ENCODE data around the gene ARID5A. TPM values are rescaled to one million over a fixed set of nuclear protein-coding genes. Genes with fewer than 3 reads are reported as not detected.

The ARID5A gene
- polyA plus RNA-seq, 4 donors = 2.9 to 15.2 (median 7.8) TPM

GRCh38 chr2:96503637-96504243 is 32.8 kb upstream of the ARID5A start:
- Histone ChIP-seq H3K4me1 (ENCODE audit: control insufficient read depth in 3 of 3, insufficient read depth in 2 of 3, low read depth in 1 of 3, low read length in 2 of 3) (peaks cover 0 to 49% (median 8%) of the 10 kb centered on the region in 3 donors), H3K36me3 (ENCODE audit: control insufficient read depth in 3 of 3, insufficient read depth in 2 of 3, low read depth in 1 of 3, low read length in 3 of 3) (no peaks in the 10 kb centered on the region), H3K9me3 (ENCODE audit: control insufficient read depth in 2 of 2, insufficient read depth in 1 of 2, low read depth in 1 of 2, low read length in 1 of 2) (no peaks in the 10 kb centered on the region), H3K27ac (ENCODE audit: low read depth in 1 of 3, low read length in 2 of 3) (no peak overlapping the region), H3K27me3 (ENCODE audit: control insufficient read depth in 3 of 3, insufficient read depth in 3 of 3, low read length in 3 of 3) (peaks cover 0 to 18% (median 3%) of the 10 kb centered on the region in 3 donors), H3K4me3 (ENCODE audit: low read depth in 1 of 3, low read length in 3 of 3) (no peak overlapping the region)
- 67 to 85% (median 83%) methylated on average over 12 of the region's 12 CpGs for WGBS, 3 donors
- FAIRE-seq = no peak
- DNase-seq = no peak

DNA sequence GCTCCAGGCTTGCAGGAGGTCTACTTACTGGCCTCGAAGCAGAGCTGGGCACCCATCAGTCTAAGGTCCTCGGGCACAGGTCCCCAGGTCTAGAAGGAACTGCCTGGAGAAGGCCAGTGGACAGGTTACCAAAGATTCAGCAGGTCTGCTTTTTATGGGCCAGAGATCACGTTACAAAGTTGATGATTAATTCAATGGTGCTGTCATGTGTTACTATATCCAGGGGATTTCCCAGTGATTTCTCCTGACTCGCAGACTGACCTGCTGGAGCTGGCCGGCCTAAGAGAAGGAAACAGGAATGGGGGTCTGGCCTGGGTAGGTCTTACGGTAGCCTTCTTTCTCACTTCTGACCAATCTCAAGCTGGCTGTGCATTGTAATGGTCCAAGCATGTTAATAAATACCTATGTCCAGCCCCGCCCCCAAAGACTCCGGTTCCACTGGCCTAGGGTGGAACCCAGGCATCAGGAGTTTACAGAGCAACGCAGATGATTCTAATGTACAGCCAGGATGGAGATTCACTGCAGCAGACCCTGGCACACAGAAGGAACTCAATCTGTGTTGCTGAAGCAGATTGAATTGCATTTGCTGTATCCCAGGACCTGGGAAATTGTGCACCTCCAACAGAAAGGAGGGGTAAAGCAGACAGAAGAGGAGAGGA is 31.2 kb upstream of the ARID5A start, which contains the start of gene NEURL3:
Gene NEURL3, minus strand, starts transcription at position 127 of the 659 bp plus-strand sequence. Its CDS starts 71 bp downstream, at position 56.
- H3K4me1 ChIP-seq (ENCODE audit: control insufficient read depth in 3 of 3, insufficient read depth in 2 of 3, low read depth in 1 of 3, low read length in 2 of 3) = peaks cover 0 to 51% (median 8%) of the 10 kb centered on the region in 3 donors
- no peaks in the 10 kb centered on the region for H3K36me3 ChIP-seq (ENCODE audit: control insufficient read depth in 3 of 3, insufficient read depth in 2 of 3, low read depth in 1 of 3, low read length in 3 of 3)
- peaks cover 0 to 16% (median 3%) of the 10 kb centered on the region in 3 donors for H3K27me3 ChIP-seq (ENCODE audit: control insufficient read depth in 3 of 3, insufficient read depth in 3 of 3, low read length in 3 of 3)
- DNase-seq = peak; percentile 89 to 93
- no peaks in the 10 kb centered on the region for H3K9me3 ChIP-seq (ENCODE audit: control insufficient read depth in 2 of 2, insufficient read depth in 1 of 2, low read depth in 1 of 2, low read length in 1 of 2)
- H3K27ac ChIP-seq (ENCODE audit: low read depth in 1 of 3, low read length in 2 of 3) = peak within 1 kb of the TSS in 2 of 3 donors; percentile 38 to 71
- H3K4me3 ChIP-seq (ENCODE audit: low read depth in 1 of 3, low read length in 3 of 3) = no peak within 1 kb of the TSS
- no peak for FAIRE-seq
- 12 to 49% (median 29%) methylated on average over 9 of the region's 9 CpGs for WGBS, 3 donors

DNA sequence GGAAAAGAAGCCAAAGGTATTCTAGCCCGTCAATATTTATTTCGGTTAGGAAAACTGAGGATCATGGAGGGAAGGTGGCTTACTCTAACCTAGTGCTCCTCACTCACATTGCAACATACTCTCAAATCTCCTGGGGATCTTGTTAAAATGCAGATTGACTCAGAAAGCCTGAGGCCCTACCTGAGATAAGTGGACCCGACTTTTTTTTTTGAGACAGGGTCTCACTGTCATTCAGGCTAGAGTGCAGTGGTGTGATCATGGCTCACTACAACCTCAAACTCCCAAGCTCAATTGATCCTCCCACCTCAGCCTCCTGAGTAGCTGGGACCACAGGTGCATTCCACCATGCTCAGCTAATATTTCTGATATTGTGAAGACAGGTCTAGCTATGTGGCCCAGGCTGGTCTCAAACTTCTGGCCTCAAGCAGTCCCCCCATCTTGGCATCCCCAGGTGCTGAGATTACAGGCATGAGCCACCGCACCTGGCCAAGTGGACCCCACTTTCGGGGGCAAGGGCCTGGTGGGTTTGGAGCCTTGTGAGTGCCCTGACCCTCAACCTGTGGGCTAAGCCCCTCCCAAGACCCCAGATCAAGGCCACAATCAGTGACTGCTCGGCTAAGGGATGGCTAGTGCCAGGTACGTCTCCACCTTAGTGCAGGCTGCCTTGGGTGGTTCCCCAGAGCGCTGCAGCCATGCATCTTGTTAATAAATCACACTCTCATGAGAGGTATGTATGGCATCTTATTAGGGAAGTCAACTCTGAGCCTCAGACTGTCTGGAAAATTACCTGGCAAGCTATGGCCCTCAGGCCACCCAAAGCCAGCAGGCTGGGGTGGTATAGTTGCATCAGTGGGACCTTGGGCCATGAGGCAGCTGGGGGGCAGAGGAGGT is 30.3 kb upstream of the ARID5A start:
- Histone ChIP-seq H3K36me3 (ENCODE audit: control insufficient read depth in 3 of 3, insufficient read depth in 2 of 3, low read depth in 1 of 3, low read length in 3 of 3) (no peaks in the 10 kb centered on the region), H3K4me1 (ENCODE audit: control insufficient read depth in 3 of 3, insufficient read depth in 2 of 3, low read depth in 1 of 3, low read length in 2 of 3) (peaks cover 0 to 51% (median 8%) of the 10 kb centered on the region in 3 donors), H3K27me3 (ENCODE audit: control insufficient read depth in 3 of 3, insufficient read depth in 3 of 3, low read length in 3 of 3) (peaks cover 0 to 7% (median 0%) of the 10 kb centered on the region in 3 donors), H3K4me3 (ENCODE audit: low read depth in 1 of 3, low read length in 3 of 3) (no peak overlapping the region), H3K27ac (ENCODE audit: low read depth in 1 of 3, low read length in 2 of 3) (peak overlapping the region in 1 of 3 donors; percentile 71), H3K9me3 (ENCODE audit: control insufficient read depth in 2 of 2, insufficient read depth in 1 of 2, low read depth in 1 of 2, low read length in 1 of 2) (no peaks in the 10 kb centered on the region)
- DNase-seq = no peak
- FAIRE-seq = no peak
- 87 to 90% (median 89%) methylated on average over 8 of the region's 8 CpGs for WGBS, 3 donors

DNA sequence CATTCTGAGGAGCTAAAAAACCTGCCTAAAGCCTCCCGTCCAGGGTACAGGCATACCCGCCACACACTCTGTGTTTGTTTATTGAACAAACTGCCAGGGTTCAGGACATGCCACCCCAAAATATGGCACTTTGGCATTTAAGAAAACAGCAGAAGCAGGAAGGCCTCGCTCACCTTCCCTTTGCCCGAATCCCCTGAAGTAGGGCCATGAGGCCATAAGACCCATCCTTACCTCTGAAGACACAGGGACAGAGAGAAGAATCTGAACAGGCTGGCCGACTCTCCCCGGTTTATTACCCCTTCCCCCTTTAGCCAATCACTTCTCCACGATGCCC is 29.7 kb upstream of the ARID5A start:
- H3K4me3 ChIP-seq (ENCODE audit: low read depth in 1 of 3, low read length in 3 of 3) = no peak overlapping the region
- no peaks in the 10 kb centered on the region for H3K9me3 ChIP-seq (ENCODE audit: control insufficient read depth in 2 of 2, insufficient read depth in 1 of 2, low read depth in 1 of 2, low read length in 1 of 2)
- H3K27me3 ChIP-seq (ENCODE audit: control insufficient read depth in 3 of 3, insufficient read depth in 3 of 3, low read length in 3 of 3) = peaks cover 0 to 7% (median 0%) of the 10 kb centered on the region in 3 donors
- no peak overlapping the region for H3K27ac ChIP-seq (ENCODE audit: low read depth in 1 of 3, low read length in 2 of 3)
- DNase-seq = no peak
- 96 to 97% (median 97%) methylated on average over 7 of the region's 7 CpGs for whole genome bisulfite sequencing, 3 donors
- peaks cover 0 to 49% (median 6%) of the 10 kb centered on the region in 3 donors for H3K4me1 ChIP-seq (ENCODE audit: control insufficient read depth in 3 of 3, insufficient read depth in 2 of 3, low read depth in 1 of 3, low read length in 2 of 3)
- no peaks in the 10 kb centered on the region for H3K36me3 ChIP-seq (ENCODE audit: control insufficient read depth in 3 of 3, insufficient read depth in 2 of 3, low read depth in 1 of 3, low read length in 3 of 3)
- no peak for FAIRE-seq

DNA sequence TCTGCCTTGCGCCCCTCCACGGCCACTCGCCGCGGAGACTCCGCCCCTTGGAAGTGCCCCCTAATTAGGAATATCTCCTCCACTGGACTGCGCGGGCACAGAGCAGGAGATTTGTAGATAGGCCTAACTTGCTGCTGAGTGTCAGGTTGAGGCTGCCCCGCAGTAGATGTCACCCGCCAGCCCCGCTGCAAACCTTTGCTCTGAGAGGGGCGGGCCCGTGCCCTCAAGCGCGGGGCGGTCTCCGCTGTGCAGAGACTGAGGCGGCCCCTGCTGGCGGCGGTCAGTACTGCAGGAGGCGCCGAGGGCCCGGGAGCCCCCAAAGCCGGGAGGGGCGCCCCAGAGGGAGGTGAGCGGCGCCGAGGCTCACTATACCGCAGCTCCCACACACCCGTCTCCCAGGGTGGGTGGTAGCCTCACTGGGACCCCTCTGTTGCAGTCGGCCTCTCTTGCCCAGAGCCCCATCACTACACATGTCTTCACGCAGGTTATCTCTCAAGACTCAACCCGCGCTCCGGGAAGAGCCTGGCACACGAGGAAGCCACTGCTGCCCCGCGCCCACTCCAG is 28.5 kb upstream of the ARID5A start:
- no peaks in the 10 kb centered on the region for H3K36me3 ChIP-seq (ENCODE audit: control insufficient read depth in 3 of 3, insufficient read depth in 2 of 3, low read depth in 1 of 3, low read length in 3 of 3)
- DNase-seq (peak; percentile 75 to 89), FAIRE-seq (no peak)
- peaks cover 0 to 38% (median 0%) of the 10 kb centered on the region in 3 donors for H3K4me1 ChIP-seq (ENCODE audit: control insufficient read depth in 3 of 3, insufficient read depth in 2 of 3, low read depth in 1 of 3, low read length in 2 of 3)
- H3K27me3 ChIP-seq (ENCODE audit: control insufficient read depth in 3 of 3, insufficient read depth in 3 of 3, low read length in 3 of 3) = peaks cover 0 to 7% (median 0%) of the 10 kb centered on the region in 3 donors
- no peak overlapping the region for H3K27ac ChIP-seq (ENCODE audit: low read depth in 1 of 3, low read length in 2 of 3)
- 3 to 7% (median 6%) methylated on average over 36 to 38 of the region's 38 CpGs for WGBS, 3 donors
- H3K9me3 ChIP-seq (ENCODE audit: control insufficient read depth in 2 of 2, insufficient read depth in 1 of 2, low read depth in 1 of 2, low read length in 1 of 2) = no peaks in the 10 kb centered on the region
- H3K4me3 ChIP-seq (ENCODE audit: low read depth in 1 of 3, low read length in 3 of 3) = peak overlapping the region in 2 of 3 donors; percentile 20 to 36

DNA sequence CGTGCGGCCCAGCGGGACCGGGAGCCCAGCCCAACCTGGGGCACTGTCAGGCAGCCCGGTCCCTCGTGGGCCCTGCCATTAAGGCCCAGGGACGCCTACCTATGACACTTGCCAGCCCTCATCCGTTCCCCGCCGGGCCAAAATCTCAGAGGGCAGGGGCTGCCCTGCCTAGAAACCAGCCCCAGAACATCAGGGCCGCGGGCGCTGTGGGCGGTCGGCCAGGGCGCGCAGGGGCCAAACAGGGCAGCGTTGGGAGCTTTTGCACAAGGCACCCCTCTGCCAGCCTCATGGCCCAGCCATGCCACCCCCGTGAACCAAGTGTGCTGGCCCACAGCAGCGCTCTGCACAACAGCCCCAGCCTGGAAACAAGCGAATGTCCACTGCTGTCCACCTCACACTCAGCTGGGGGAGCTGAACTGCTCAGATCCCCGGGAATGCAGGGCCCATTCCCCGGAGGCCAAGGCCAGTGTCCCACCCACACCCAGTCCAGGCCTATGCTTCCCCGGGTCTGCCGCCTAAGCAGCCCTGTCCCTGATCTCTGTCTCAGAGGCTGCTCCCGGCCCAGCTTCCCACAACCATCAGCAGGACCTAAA is 27.9 kb upstream of the ARID5A start:
- peaks cover 0 to 32% (median 0%) of the 10 kb centered on the region in 3 donors for H3K4me1 ChIP-seq (ENCODE audit: control insufficient read depth in 3 of 3, insufficient read depth in 2 of 3, low read depth in 1 of 3, low read length in 2 of 3)
- H3K9me3 ChIP-seq (ENCODE audit: control insufficient read depth in 2 of 2, insufficient read depth in 1 of 2, low read depth in 1 of 2, low read length in 1 of 2) = no peaks in the 10 kb centered on the region
- 60 to 69% (median 64%) methylated on average over 24 to 26 of the region's 26 CpGs for WGBS, 3 donors
- H3K27ac ChIP-seq (ENCODE audit: low read depth in 1 of 3, low read length in 2 of 3) = no peak overlapping the region
- DNase-seq (no peak), FAIRE-seq (no peak)
- H3K27me3 ChIP-seq (ENCODE audit: control insufficient read depth in 3 of 3, insufficient read depth in 3 of 3, low read length in 3 of 3) = peaks cover 0 to 7% (median 0%) of the 10 kb centered on the region in 3 donors
- no peak overlapping the region for H3K4me3 ChIP-seq (ENCODE audit: low read depth in 1 of 3, low read length in 3 of 3)
- H3K36me3 ChIP-seq (ENCODE audit: control insufficient read depth in 3 of 3, insufficient read depth in 2 of 3, low read depth in 1 of 3, low read length in 3 of 3) = no peaks in the 10 kb centered on the region

DNA sequence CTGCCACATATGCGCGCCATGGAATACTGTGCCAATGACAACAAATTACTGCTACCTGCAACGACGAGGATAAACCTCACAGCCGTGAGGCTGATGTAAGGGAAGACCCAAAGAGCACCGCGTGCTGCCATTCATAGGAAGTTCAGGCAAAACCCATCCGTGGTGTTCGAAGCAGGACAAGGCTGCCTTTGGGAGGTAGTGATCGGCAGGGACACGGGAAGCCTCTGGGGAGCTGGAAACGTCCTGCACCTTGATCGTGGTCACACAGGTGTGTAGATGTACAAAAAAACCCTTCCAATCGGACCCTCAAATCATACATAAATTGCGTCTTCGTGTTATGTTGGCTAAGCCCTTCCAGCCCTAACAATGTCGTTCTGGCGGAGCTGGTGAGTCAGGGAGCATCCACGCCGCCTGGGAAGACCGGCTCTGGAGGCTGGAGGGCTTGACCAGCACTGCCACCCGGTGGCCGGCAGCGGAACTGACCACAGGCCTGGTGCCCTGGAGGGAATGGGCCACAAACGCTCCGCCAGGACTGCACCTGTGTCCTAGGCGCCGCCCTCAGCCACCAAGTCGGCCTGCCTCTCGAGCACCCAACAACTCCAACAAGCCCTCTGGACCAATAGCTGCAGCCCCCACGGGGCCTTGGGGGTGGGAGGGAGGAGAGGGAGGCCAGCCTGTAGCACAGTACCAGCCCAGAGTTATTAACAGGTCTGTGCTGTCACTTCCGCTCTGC is 27.3 kb upstream of the ARID5A start:
- peak; percentile 88 to 94 for DNase-seq
- FAIRE-seq = no peak
- H3K27me3 ChIP-seq (ENCODE audit: control insufficient read depth in 3 of 3, insufficient read depth in 3 of 3, low read length in 3 of 3) = peaks cover 0 to 7% (median 0%) of the 10 kb centered on the region in 3 donors
- no peaks in the 10 kb centered on the region for H3K9me3 ChIP-seq (ENCODE audit: control insufficient read depth in 2 of 2, insufficient read depth in 1 of 2, low read depth in 1 of 2, low read length in 1 of 2)
- H3K36me3 ChIP-seq (ENCODE audit: control insufficient read depth in 3 of 3, insufficient read depth in 2 of 3, low read depth in 1 of 3, low read length in 3 of 3) = no peaks in the 10 kb centered on the region
- peaks cover 0 to 30% (median 0%) of the 10 kb centered on the region in 3 donors for H3K4me1 ChIP-seq (ENCODE audit: control insufficient read depth in 3 of 3, insufficient read depth in 2 of 3, low read depth in 1 of 3, low read length in 2 of 3)
- no peak overlapping the region for H3K27ac ChIP-seq (ENCODE audit: low read depth in 1 of 3, low read length in 2 of 3)
- no peak overlapping the region for H3K4me3 ChIP-seq (ENCODE audit: low read depth in 1 of 3, low read length in 3 of 3)
- 27 to 32% (median 32%) methylated on average over 32 of the region's 32 CpGs for WGBS, 3 donors
